Endothelial cell (in vitro differentiated cells): ENCODE results near the gene KCNQ1. TPM values are rescaled to one million over a fixed set of nuclear protein-coding genes. Genes with fewer than 3 reads are reported as not detected.

ENCODE experiments used
- DNase-seq: peaks from one replicate; pipeline ENCODE4 v3.0.0; 2021; ENCODE audit warnings: low spot score
- H3K27ac Mint-ChIP-seq: one replicate; pipeline ENCODE4 v1.8.0; 2021; ENCODE audit warnings: mixed read lengths, inconsistent platforms; ENCODE audit not compliant: unreplicated experiment
- H3K27me3 Mint-ChIP-seq: one replicate; pipeline ENCODE4 v1.8.0; 2021; ENCODE audit warnings: mild to moderate bottlenecking, moderate library complexity, mixed read lengths, inconsistent platforms; ENCODE audit not compliant: unreplicated experiment
- H3K36me3 Mint-ChIP-seq: one replicate; pipeline ENCODE4 v1.8.0; 2021; ENCODE audit warnings: mild to moderate bottlenecking, low read depth, mixed read lengths, inconsistent platforms; ENCODE audit not compliant: unreplicated experiment
- H3K4me1 Mint-ChIP-seq: one replicate; pipeline ENCODE4 v1.8.0; 2021; ENCODE audit warnings: mild to moderate bottlenecking, mixed read lengths, inconsistent platforms; ENCODE audit not compliant: unreplicated experiment
- H3K4me3 Mint-ChIP-seq: one replicate; pipeline ENCODE4 v1.8.0; 2021; ENCODE audit warnings: mild to moderate bottlenecking, mixed read lengths, inconsistent platforms; ENCODE audit not compliant: unreplicated experiment
- H3K9me3 Mint-ChIP-seq: one replicate; pipeline ENCODE4 v1.8.0; 2021; ENCODE audit warnings: mixed read lengths, inconsistent platforms; ENCODE audit not compliant: unreplicated experiment
- CTCF ChIP-seq: fragments of 200-600 bp; sonication (generic); IDR thresholded peaks from one replicate; pipeline ENCODE4 v1.5.0; 2021; ENCODE audit warnings: antibody characterized with exemption; ENCODE audit not compliant: unreplicated experiment
- total RNA-seq: library from RNA; stranded (reverse); fragmentation: NEBNext Ultra II Directional; extraction: Animal tissue kit (Norgen Biotek cat#: 25700); gene quantifications from one replicate; pipeline ENCODE4 v1.2.1, GENCODE V29; 2021; ENCODE audit not compliant: unreplicated experiment

KCNQ1 gene
- total RNA-seq, 1 donor from 2014 or later, result 35.3 TPM

GRCh38 chr11:2507212-2507901 is 62.5 kb downstream of the KCNQ1 start:
- H3K27me3 Mint-ChIP-seq, result peaks cover 7% of the 10 kb centered on the region
- no peak for DNase-seq
- H3K4me3 Mint-ChIP-seq, result no peak overlapping the region
- peaks cover 18% of the 10 kb centered on the region for H3K4me1 Mint-ChIP-seq
- no peaks in the 10 kb centered on the region for H3K9me3 Mint-ChIP-seq
- no peak overlapping the region for H3K27ac Mint-ChIP-seq
- peaks cover 3% of the 10 kb centered on the region for H3K36me3 Mint-ChIP-seq
- no peak for TF ChIP-seq CTCF

- no peak for DNase-seq
- Mint-ChIP-seq H3K36me3 (peaks cover 3% of the 10 kb centered on the region), H3K4me1 (peaks cover 18% of the 10 kb centered on the region), H3K4me3 (no peak overlapping the region), H3K27me3 (peaks cover 7% of the 10 kb centered on the region), H3K27ac (no peak overlapping the region), H3K9me3 (no peaks in the 10 kb centered on the region)
- no peak for TF ChIP-seq CTCF
These were observed 63.3 kb downstream of the KCNQ1 start for GRCh38 chr11:2507945-2508749.

- H3K4me3 Mint-ChIP-seq, result no peak overlapping the region
- DNase-seq, result no peak
- peaks cover 18% of the 10 kb centered on the region for H3K4me1 Mint-ChIP-seq
- H3K9me3 Mint-ChIP-seq, result no peaks in the 10 kb centered on the region
- peaks cover 7% of the 10 kb centered on the region for H3K27me3 Mint-ChIP-seq
- no peak overlapping the region for H3K27ac Mint-ChIP-seq
- TF ChIP-seq CTCF, result no peak
- peaks cover 3% of the 10 kb centered on the region for H3K36me3 Mint-ChIP-seq
These were observed 64.0 kb downstream of the KCNQ1 start for GRCh38 chr11:2508793-2509192.

- Mint-ChIP-seq H3K36me3 (peaks cover 3% of the 10 kb centered on the region), H3K27ac (peak overlapping the region; percentile 30), H3K4me1 (peaks cover 18% of the 10 kb centered on the region), H3K4me3 (no peak overlapping the region), H3K9me3 (no peaks in the 10 kb centered on the region), H3K27me3 (peaks cover 7% of the 10 kb centered on the region)
- DNase-seq, result no peak
- TF ChIP-seq CTCF, result no peak
These were observed 64.7 kb downstream of the KCNQ1 start for GRCh38 chr11:2509481-2510001.
